Vagina (tissue), 2 donors: ENCODE results near the gene RBM8A.

ENCODE experiments used
- POLR2A ChIP-seq, 2 donors: fragments of 450-650 bp; IDR thresholded peaks; one replicate each; pipeline ENCODE4 v1.6.1; 2017; ENCODE audit warnings: antibody characterized with exemption in 2 of 2, mild to moderate bottlenecking in 2 of 2, moderate library complexity in 2 of 2
- POLR2AphosphoS5 ChIP-seq, 2 donors: sonication (generic); formaldehyde crosslinking; IDR thresholded peaks; one replicate each; pipeline ENCODE4 v1.9.0; 2017; ENCODE audit warnings: antibody characterized with exemption in 2 of 2, mild to moderate bottlenecking in 2 of 2, low read depth in 1 of 2; ENCODE audit not compliant: insufficient read depth in 1 of 2
- TF ChIP-seq, protein P1 (sequence below), 3 experiments: fragments of 450-650 bp in 2 of 3; fragments of 200-600 bp in 1 of 3; sonication (generic) in 1 of 3; IDR thresholded peaks; one replicate each; pipeline ENCODE4 v1.5.1; 2017 to 2019; ENCODE audit warnings: antibody characterized with exemption in 3 of 3, mild to moderate bottlenecking in 2 of 3, moderate library complexity in 2 of 3

- no peak for TF ChIP-seq POLR2AphosphoS5 (IDR thresholded peaks at IDR 0.05; ENCODE audit: insufficient read depth in 1 of 2, low read depth in 1 of 2)
- TF ChIP-seq, protein P1, sequence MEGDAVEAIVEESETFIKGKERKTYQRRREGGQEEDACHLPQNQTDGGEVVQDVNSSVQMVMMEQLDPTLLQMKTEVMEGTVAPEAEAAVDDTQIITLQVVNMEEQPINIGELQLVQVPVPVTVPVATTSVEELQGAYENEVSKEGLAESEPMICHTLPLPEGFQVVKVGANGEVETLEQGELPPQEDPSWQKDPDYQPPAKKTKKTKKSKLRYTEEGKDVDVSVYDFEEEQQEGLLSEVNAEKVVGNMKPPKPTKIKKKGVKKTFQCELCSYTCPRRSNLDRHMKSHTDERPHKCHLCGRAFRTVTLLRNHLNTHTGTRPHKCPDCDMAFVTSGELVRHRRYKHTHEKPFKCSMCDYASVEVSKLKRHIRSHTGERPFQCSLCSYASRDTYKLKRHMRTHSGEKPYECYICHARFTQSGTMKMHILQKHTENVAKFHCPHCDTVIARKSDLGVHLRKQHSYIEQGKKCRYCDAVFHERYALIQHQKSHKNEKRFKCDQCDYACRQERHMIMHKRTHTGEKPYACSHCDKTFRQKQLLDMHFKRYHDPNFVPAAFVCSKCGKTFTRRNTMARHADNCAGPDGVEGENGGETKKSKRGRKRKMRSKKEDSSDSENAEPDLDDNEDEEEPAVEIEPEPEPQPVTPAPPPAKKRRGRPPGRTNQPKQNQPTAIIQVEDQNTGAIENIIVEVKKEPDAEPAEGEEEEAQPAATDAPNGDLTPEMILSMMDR (IDR thresholded peaks at IDR 0.05) = no peak
- TF ChIP-seq POLR2A (IDR thresholded peaks at IDR 0.05) = no peak
These were observed 15.1 kb downstream of the RBM8A start for GRCh38 chr1:145912128-145912641.
